Smooth muscle cell (in vitro differentiated cells): ENCODE results near the gene CSK. TPM values are rescaled to one million over a fixed set of nuclear protein-coding genes. Genes with fewer than 3 reads are reported as not detected.

ENCODE experiments used
- DNase-seq: peaks from one replicate; lab custom pipeline; 2025; ENCODE audit not compliant: unreplicated experiment; lab: John Stamatoyannopoulos, UW
- H2AFZ ChIP-seq: fragments of 200-600 bp; sonication (generic); 2 replicates; pipeline ENCODE4 v1.6.0; 2016; ENCODE audit warnings: antibody characterized with exemption, low read depth, mild to moderate bottlenecking
- H3F3A ChIP-seq: fragments of 200-600 bp; sonication (generic); 2 replicates; pipeline ENCODE4 v1.6.0; 2017; ENCODE audit warnings: antibody characterized with exemption, low read depth
- H3K27ac ChIP-seq: fragments of 200-600 bp; sonication (generic); 2 replicates; pipeline ENCODE4 v1.5.1; 2016; ENCODE audit warnings: low read depth, mild to moderate bottlenecking
- H3K27me3 ChIP-seq: fragments of 200-600 bp; sonication (generic); 2 replicates; pipeline ENCODE4 v1.6.1; 2016; ENCODE audit warnings: low read depth, mild to moderate bottlenecking
- H3K36me3 ChIP-seq: fragments of 200-600 bp; sonication (generic); 2 replicates; pipeline ENCODE4 v1.5.1; 2016; ENCODE audit warnings: low read depth
- H3K4me1 ChIP-seq: fragments of 200-600 bp; sonication (generic); 2 replicates; pipeline ENCODE4 v1.5.1; 2016; ENCODE audit warnings: low read depth
- H3K4me2 ChIP-seq: fragments of 200-600 bp; sonication (generic); 2 replicates; pipeline ENCODE4 v1.6.0; 2016; ENCODE audit warnings: mild to moderate bottlenecking
- H3K4me3 ChIP-seq: fragments of 200-600 bp; sonication (generic); 2 replicates; pipeline ENCODE4 v1.5.1; 2016; ENCODE audit warnings: mild to moderate bottlenecking
- H3K79me2 ChIP-seq: fragments of 200-600 bp; sonication (generic); 2 replicates; pipeline ENCODE4 v1.6.0; 2016; ENCODE audit warnings: low read depth, mild to moderate bottlenecking
- H3K9ac ChIP-seq: fragments of 200-600 bp; sonication (generic); 2 replicates; pipeline ENCODE4 v1.6.0; 2016; ENCODE audit warnings: low read depth
- H3K9me3 ChIP-seq: fragments of 200-600 bp; sonication (generic); replicated peaks from 2 replicates; pipeline ENCODE4 v1.5.1; 2016; ENCODE audit warnings: low read depth
- H4K20me1 ChIP-seq: fragments of 200-600 bp; sonication (generic); 2 replicates; pipeline ENCODE4 v1.6.0; 2016; ENCODE audit warnings: low read depth
- CTCF ChIP-seq: fragments of 200-600 bp; sonication (generic); IDR thresholded peaks from 2 replicates; pipeline ENCODE4 v1.5.1; 2017; ENCODE audit warnings: borderline replicate concordance, mild to moderate bottlenecking, antibody characterized with exemption; ENCODE audit not compliant: insufficient read depth, poor library complexity, severe bottlenecking
- WGBS: methylation state at CpG from one replicate; pipeline ENCODE4 v1.1.7; 2016; ENCODE audit warnings: low lambda C conversion rate; 5-methylcytosine and 5-hydroxymethylcytosine counted together
- polyA plus RNA-seq: library from polyadenylated mRNA; unstranded; fragments of >200 nt; fragmentation: Nextera tagmentation; extraction: Ambion mirVana; gene quantifications from 2 replicates; pipeline ENCODE4 v1.2.1, GENCODE V29; 2016
- total RNA-seq: library from RNA; depleted of rRNA; stranded (reverse); fragments of >200 nt; gene quantifications from 2 replicates; pipeline ENCODE4 v1.2.3, GENCODE V29; 2014

The CSK gene
- total and polyA plus RNA-seq, 2 experiments from 2014 or later = 16.5 to 19.6 TPM

- Histone ChIP-seq H3K36me3 (no peaks in the 10 kb centered on the region), H3K27ac (no peak overlapping the region), H3F3A (no peaks in the 10 kb centered on the region), H3K27me3 (no peaks in the 10 kb centered on the region), H3K4me3 (no peak overlapping the region), H3K9me3 (no peaks in the 10 kb centered on the region), H2AFZ (no peak overlapping the region), H3K4me2 (no peak overlapping the region), H3K9ac (no peak overlapping the region), H4K20me1 (peaks cover 55% of the 10 kb centered on the region), H3K79me2 (peaks cover 23% of the 10 kb centered on the region), H3K4me1 (no peaks in the 10 kb centered on the region)
- DNase-seq = no peak
- WGBS = 94% methylated on average over 25 of the region's 25 CpGs
- no peak for TF ChIP-seq CTCF
These were observed 16.7 kb downstream of the CSK start for GRCh38 chr15:74798388-74799254.

- no peak overlapping the region for H3K9ac ChIP-seq
- no peaks in the 10 kb centered on the region for H3K36me3 ChIP-seq
- H3F3A ChIP-seq = no peaks in the 10 kb centered on the region
- no peak overlapping the region for H3K27ac ChIP-seq
- H3K79me2 ChIP-seq = peaks cover 22% of the 10 kb centered on the region
- no peak for TF ChIP-seq CTCF
- H3K4me3 ChIP-seq = no peak overlapping the region
- no peaks in the 10 kb centered on the region for H3K4me1 ChIP-seq
- H2AFZ ChIP-seq = no peak overlapping the region
- no peak for DNase-seq
- no peaks in the 10 kb centered on the region for H3K9me3 ChIP-seq
- WGBS = 93% methylated on average over 13 of the region's 16 CpGs
- peaks cover 49% of the 10 kb centered on the region for H4K20me1 ChIP-seq
- no peak overlapping the region for H3K4me2 ChIP-seq
- no peaks in the 10 kb centered on the region for H3K27me3 ChIP-seq
These were observed 17.5 kb downstream of the CSK start for GRCh38 chr15:74799255-74799855.

GRCh38 chr15:74799856-74800558 is 18.1 kb downstream of the CSK start:
- DNase-seq = peak; percentile 17
- Histone ChIP-seq H3K79me2 (peaks cover 19% of the 10 kb centered on the region), H3K9me3 (no peaks in the 10 kb centered on the region), H3F3A (no peaks in the 10 kb centered on the region), H3K4me3 (no peak overlapping the region), H3K4me2 (no peak overlapping the region), H4K20me1 (peaks cover 43% of the 10 kb centered on the region), H2AFZ (no peak overlapping the region), H3K4me1 (no peaks in the 10 kb centered on the region), H3K27me3 (no peaks in the 10 kb centered on the region), H3K27ac (no peak overlapping the region), H3K36me3 (no peaks in the 10 kb centered on the region), H3K9ac (no peak overlapping the region)
- TF ChIP-seq CTCF = peak; percentile 91
- WGBS = 62% methylated on average over 18 of the region's 18 CpGs
